DMS153 treated with DMSO at 0.1 percent for 48 hours (cell line): Measurements from ENCODE around the gene HMCN1.

Source experiments
- DNase-seq: peaks from one replicate; lab custom pipeline; 2025; ENCODE audit not compliant: unreplicated experiment; lab: John Stamatoyannopoulos, UW

Gene HMCN1

GRCh38 chr1:185957441-185958363 lies 223.5 kb downstream of the HMCN1 start:
- no peak for DNase-seq

- DNase-seq: no peak
Observed at GRCh38 chr1:185960422-185961321, 226.5 kb downstream of the HMCN1 start.

GRCh38 chr1:185961664-185962063 lies 227.5 kb downstream of the HMCN1 start:
- no peak for DNase-seq

- no peak for DNase-seq
Observed at GRCh38 chr1:185964946-185965345, 230.8 kb downstream of the HMCN1 start.

GRCh38 chr1:185965870-185966269 lies 231.7 kb downstream of the HMCN1 start:
- no peak for DNase-seq

GRCh38 chr1:185966471-185966870 lies 232.3 kb downstream of the HMCN1 start:
- DNase-seq: no peak

GRCh38 chr1:185969028-185969427 lies 234.8 kb downstream of the HMCN1 start:
- no peak for DNase-seq

- DNase-seq: no peak
Observed at GRCh38 chr1:185969524-185969991, 235.4 kb downstream of the HMCN1 start.

GRCh38 chr1:185971688-185972087 lies 237.5 kb downstream of the HMCN1 start:
- DNase-seq: no peak

- DNase-seq: no peak
Observed at GRCh38 chr1:185972096-185972850, 238.1 kb downstream of the HMCN1 start.

GRCh38 chr1:185973645-185974044 lies 239.5 kb downstream of the HMCN1 start:
- no peak for DNase-seq

- no peak for DNase-seq
Observed at GRCh38 chr1:185974367-185975170, 240.4 kb downstream of the HMCN1 start.

GRCh38 chr1:185980891-185981290 lies 246.7 kb downstream of the HMCN1 start:
- no peak for DNase-seq

GRCh38 chr1:185984113-185984836 lies 250.1 kb downstream of the HMCN1 start:
- DNase-seq: no peak

- DNase-seq: no peak
Observed at GRCh38 chr1:185987611-185988321, 253.6 kb downstream of the HMCN1 start.

- DNase-seq: no peak
Observed at GRCh38 chr1:185990565-185990964, 256.4 kb downstream of the HMCN1 start.

GRCh38 chr1:185991266-185991665 lies 257.1 kb downstream of the HMCN1 start:
- DNase-seq: no peak

- DNase-seq: no peak
Observed at GRCh38 chr1:185996211-185996610, 262.0 kb downstream of the HMCN1 start.

- no peak for DNase-seq
Observed at GRCh38 chr1:185998391-185998790, 264.2 kb downstream of the HMCN1 start.
